ENCODE data around the gene KCNA3. TPM values are rescaled to one million over a fixed set of nuclear protein-coding genes. Genes with fewer than 3 reads are reported as not detected.
"Not testable (repeated sequence)": the region's sequence is repeated elsewhere in the genome, so short reads cannot be mapped to it uniquely, and the experiment has no call there.

Gene KCNA3
- total RNA-seq, 1 donor from 2014 or later: 0.22 TPM

DNA sequence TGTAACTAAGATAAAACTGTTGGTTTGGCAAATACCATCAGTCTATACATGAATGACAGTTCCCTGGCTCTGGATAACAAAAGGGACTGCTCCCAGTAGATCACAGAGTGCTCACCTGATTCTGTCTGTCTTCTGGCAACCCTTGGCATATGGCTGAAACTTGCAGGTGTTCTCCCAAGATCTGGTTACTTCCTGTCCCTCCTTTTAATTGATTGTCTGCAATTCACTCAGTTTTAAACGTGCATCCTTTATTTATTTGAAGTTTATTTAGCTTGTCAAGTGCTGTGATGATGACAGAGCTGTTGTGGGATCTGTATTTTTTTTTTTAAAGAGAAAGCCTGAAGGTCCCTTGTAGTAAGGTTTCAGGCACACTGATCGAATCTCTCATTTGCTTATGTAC, 3.4 kb downstream of the KCNA3 start:
- TF ChIP-seq, protein P1, sequence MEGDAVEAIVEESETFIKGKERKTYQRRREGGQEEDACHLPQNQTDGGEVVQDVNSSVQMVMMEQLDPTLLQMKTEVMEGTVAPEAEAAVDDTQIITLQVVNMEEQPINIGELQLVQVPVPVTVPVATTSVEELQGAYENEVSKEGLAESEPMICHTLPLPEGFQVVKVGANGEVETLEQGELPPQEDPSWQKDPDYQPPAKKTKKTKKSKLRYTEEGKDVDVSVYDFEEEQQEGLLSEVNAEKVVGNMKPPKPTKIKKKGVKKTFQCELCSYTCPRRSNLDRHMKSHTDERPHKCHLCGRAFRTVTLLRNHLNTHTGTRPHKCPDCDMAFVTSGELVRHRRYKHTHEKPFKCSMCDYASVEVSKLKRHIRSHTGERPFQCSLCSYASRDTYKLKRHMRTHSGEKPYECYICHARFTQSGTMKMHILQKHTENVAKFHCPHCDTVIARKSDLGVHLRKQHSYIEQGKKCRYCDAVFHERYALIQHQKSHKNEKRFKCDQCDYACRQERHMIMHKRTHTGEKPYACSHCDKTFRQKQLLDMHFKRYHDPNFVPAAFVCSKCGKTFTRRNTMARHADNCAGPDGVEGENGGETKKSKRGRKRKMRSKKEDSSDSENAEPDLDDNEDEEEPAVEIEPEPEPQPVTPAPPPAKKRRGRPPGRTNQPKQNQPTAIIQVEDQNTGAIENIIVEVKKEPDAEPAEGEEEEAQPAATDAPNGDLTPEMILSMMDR (IDR thresholded peaks at IDR 0.05; ENCODE audit: borderline replicate concordance): no peak
- H3K36me3 ChIP-seq: no peaks in the 10 kb centered on the region
- no peak for DNase-seq
- peaks cover 18% of the 10 kb centered on the region for H3K4me1 ChIP-seq
- H3K27me3 ChIP-seq (ENCODE audit: low read depth): peaks cover 96% of the 10 kb centered on the region
- no peaks in the 10 kb centered on the region for H3K9me3 ChIP-seq (replicated peaks)
- no peak overlapping the region for H3K27ac ChIP-seq (replicated peaks)
- intact Hi-C loops (cut with micrococcal nuclease): no loop called here
- H3K4me3 ChIP-seq: no peak overlapping the region

DNA sequence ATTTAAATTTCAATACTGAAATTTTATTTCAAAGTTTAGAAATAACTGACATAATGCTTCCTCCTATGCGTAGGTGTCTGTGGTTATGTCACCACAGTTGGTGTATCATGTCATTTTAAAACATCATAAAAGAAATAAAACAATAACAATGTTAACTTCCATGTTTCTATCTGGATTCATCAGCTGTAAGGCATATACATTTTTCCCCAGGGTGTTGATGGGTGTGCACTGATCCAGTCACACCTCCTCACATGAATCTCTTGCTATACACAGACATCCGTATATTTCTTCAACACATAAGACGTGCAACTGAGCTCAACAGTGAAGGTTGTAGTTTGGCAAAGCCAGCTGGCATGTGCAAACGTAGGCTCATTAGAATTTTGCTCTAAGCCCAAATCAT, 6.2 kb downstream of the KCNA3 start:
- no peak for DNase-seq
- no peaks in the 10 kb centered on the region for H3K9me3 ChIP-seq (replicated peaks)

DNA sequence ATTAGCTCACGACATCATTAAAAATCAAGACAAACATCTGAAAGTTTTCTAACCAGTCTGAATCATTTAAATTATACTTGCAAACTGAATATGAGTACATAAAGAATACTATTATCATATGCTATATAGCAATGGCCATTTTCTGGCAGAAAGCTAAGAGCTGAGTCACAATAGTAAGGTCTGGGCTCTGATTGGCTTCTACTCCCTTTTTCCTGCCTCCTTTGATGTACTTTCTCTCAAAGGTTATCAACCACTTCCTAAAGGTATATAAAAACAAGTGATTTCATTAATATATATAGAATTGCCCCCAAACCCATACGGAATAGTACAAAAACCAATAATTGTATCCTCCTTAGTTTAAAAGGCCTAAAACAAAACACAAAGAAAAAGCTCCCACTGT, 7.0 kb downstream of the KCNA3 start:
- Histone ChIP-seq H3K27ac (replicated peaks) (no peak overlapping the region), H3K4me1 (no peaks in the 10 kb centered on the region), H3K27me3 (ENCODE audit: low read depth) (peaks cover 89% of the 10 kb centered on the region), H3K4me3 (no peak overlapping the region), H3K36me3 (no peaks in the 10 kb centered on the region), H3K9me3 (replicated peaks) (no peaks in the 10 kb centered on the region)
- intact Hi-C loops (cut with micrococcal nuclease): no loop called here
- no peak for DNase-seq
- TF ChIP-seq, protein P1 (IDR thresholded peaks at IDR 0.05; ENCODE audit: borderline replicate concordance): no peak

More for the DNA sequence above, 6.2 kb downstream of the KCNA3 start:
- intact Hi-C loops (cut with micrococcal nuclease): no loop called here
- Histone ChIP-seq H3K27me3 (ENCODE audit: low read depth) (peaks cover 92% of the 10 kb centered on the region), H3K4me3 (no peak overlapping the region), H3K4me1 (no peaks in the 10 kb centered on the region), H3K36me3 (no peaks in the 10 kb centered on the region), H3K27ac (replicated peaks) (no peak overlapping the region)
- TF ChIP-seq, protein P1 (IDR thresholded peaks at IDR 0.05; ENCODE audit: borderline replicate concordance): no peak

DNA sequence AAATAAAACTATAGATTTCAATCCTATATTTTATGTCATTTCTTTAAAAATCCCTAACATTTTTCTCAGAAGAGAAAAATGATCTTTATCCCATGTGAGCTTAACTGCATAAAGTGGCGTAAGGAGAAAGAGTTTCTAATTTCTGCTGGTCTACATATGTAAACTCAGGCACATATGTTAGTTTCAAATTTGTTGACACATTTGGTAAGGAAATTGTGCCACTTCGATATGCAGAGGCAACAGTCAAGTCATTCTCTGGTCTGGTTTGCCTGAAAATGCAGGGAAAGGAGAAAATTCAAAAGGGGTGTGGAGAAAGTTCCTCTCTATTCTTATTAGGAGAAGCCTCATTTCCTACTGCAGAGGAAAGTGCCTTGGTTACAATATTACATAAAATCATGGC, 11.5 kb downstream of the KCNA3 start:
- intact Hi-C loops (cut with micrococcal nuclease): no loop called here
- Histone ChIP-seq H3K9me3 (replicated peaks) (no peaks in the 10 kb centered on the region), H3K4me1 (no peaks in the 10 kb centered on the region), H3K4me3 (no peak overlapping the region), H3K27ac (replicated peaks) (no peak overlapping the region), H3K36me3 (no peaks in the 10 kb centered on the region), H3K27me3 (ENCODE audit: low read depth) (peaks cover 66% of the 10 kb centered on the region)
- TF ChIP-seq, protein P1 (IDR thresholded peaks at IDR 0.05; ENCODE audit: borderline replicate concordance): no peak
- no peak for DNase-seq

DNA sequence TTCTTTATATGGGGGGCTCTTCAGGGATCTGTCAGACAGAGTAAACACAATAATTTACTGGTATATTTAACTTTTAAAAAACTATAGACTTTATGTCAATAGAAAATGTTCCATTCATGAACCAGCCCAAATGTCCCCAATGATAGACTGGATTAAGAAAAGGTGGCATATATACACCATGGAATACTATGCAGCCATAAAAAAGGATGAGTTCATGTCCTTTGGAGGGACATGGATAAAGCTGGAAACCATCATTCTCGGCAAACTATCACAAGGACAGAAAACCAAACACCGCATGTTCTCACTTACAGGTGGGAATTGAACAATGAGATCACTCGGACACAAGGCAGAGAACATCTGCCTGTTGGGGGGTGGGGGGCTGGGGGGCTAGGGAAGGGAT, 15.2 kb downstream of the KCNA3 start:
- H3K27ac ChIP-seq (replicated peaks); H3K4me1 ChIP-seq; intact Hi-C loops (cut with micrococcal nuclease); H3K36me3 ChIP-seq; H3K4me3 ChIP-seq; DNase-seq; H3K9me3 ChIP-seq (replicated peaks): not testable (repeated sequence)
- H3K27me3 ChIP-seq (ENCODE audit: low read depth): peaks cover 37% of the 10 kb centered on the region

DNA sequence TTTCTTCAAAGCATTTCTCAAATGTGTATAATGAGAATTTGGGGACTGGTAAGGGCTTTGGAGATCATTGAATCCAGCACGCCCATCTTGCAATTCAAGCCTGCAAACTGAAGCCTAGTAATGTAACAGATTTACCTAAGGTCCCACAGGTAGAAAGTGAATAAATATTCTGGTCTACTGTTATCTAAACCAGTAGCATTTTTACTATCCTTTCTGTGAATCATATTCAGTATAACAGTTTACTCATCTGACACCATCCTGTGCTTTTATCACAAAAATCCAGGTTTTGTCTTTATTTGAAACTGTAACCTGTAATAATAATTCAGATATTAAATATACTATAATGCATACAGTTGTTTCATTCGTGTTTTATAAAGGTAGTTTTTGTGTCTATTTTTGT, 17.4 kb downstream of the KCNA3 start:
- intact Hi-C loops (cut with micrococcal nuclease): no loop called here
- H3K27me3 ChIP-seq (ENCODE audit: low read depth): peaks cover 25% of the 10 kb centered on the region
- H3K4me3 ChIP-seq: no peak overlapping the region
- TF ChIP-seq, protein P1 (IDR thresholded peaks at IDR 0.05; ENCODE audit: borderline replicate concordance): no peak
- no peak overlapping the region for H3K27ac ChIP-seq (replicated peaks)
- no peak for DNase-seq
- H3K9me3 ChIP-seq (replicated peaks): no peaks in the 10 kb centered on the region
- no peaks in the 10 kb centered on the region for H3K4me1 ChIP-seq
- no peaks in the 10 kb centered on the region for H3K36me3 ChIP-seq
